ENCODE measurements around the gene TUT1.

GRCh38 chr11:62602141-62603071 is 11.1 kb upstream of the TUT1 start:
- TF ChIP-seq CTCF (IDR thresholded peaks at IDR 0.05) (no peak), POLR2A (IDR thresholded peaks at IDR 0.05) (no peak)

Measured in vagina (tissue), 2 donors.